Keratinocyte (primary cell): ENCODE data around the gene NAA25. TPM values are rescaled to one million over a fixed set of nuclear protein-coding genes. Genes with fewer than 3 reads are reported as not detected.

Source experiments
- DNase-seq: peaks from one replicate; pipeline ENCODE4 v3.0.0-alpha.2; 2011; ENCODE audit warnings: low read depth, missing footprints, low spot score
- FAIRE-seq: peaks from 2 replicates; lab custom pipeline; 2011; peaks lifted over from hg19 to GRCh38; lab: Jason Lieb, UNC
- H2AFZ ChIP-seq: 2 replicates; pipeline ENCODE4 v1.6.0; 2012; ENCODE audit warnings: low read length, control low read depth, inconsistent platforms; ENCODE audit not compliant: control insufficient read depth
- H3K27ac ChIP-seq: 2 replicates; pipeline ENCODE4 v1.5.1; 2011; ENCODE audit warnings: low read length; ENCODE audit not compliant: control insufficient read depth, insufficient read depth
- H3K27me3 ChIP-seq: 3 replicates; pipeline ENCODE4 v1.6.0; 2011; ENCODE audit warnings: low read length; ENCODE audit not compliant: control insufficient read depth, insufficient read depth; ENCODE audit errors: extremely low read depth
- H3K36me3 ChIP-seq, 2 experiments: 2 replicates in 1 of 2; 3 replicates in 1 of 2; pipeline ENCODE4 v1.5.1; 2011; ENCODE audit warnings: low read length in 2 of 2, mild to moderate bottlenecking in 1 of 2; ENCODE audit not compliant: control insufficient read depth in 2 of 2, insufficient read depth in 2 of 2; ENCODE audit errors: extremely low read depth in 1 of 2
- H3K4me1 ChIP-seq: 3 replicates; pipeline ENCODE4 v1.5.1; 2011; ENCODE audit warnings: low read length; ENCODE audit not compliant: control insufficient read depth, insufficient read depth; ENCODE audit errors: extremely low read depth
- H3K4me2 ChIP-seq: 3 replicates; pipeline ENCODE4 v1.6.0; 2011; ENCODE audit warnings: low read depth, low read length; ENCODE audit not compliant: control insufficient read depth, insufficient read depth; ENCODE audit errors: extremely low read depth
- H3K4me3 ChIP-seq, 3 experiments: fragments of 200-600 bp in 1 of 3; sonication (generic) in 1 of 3; 2 replicates in 2 of 3; 3 replicates in 1 of 3; pipeline ENCODE4 v1.5.1; 2011 to 2016; ENCODE audit warnings: low read length in 3 of 3, mild to moderate bottlenecking in 3 of 3, control low read depth in 2 of 3, inconsistent platforms in 1 of 3, low read depth in 1 of 3, mixed read lengths in 1 of 3, mixed run types in 1 of 3, moderate library complexity in 1 of 3; ENCODE audit not compliant: control insufficient read depth in 2 of 3, insufficient read depth in 2 of 3; ENCODE audit errors: extremely low read depth in 1 of 3
- H3K79me2 ChIP-seq: 2 replicates; pipeline ENCODE4 v1.6.0; 2012; ENCODE audit warnings: low read length; ENCODE audit not compliant: control insufficient read depth, insufficient read depth
- H3K9ac ChIP-seq: 3 replicates; pipeline ENCODE4 v1.6.0; 2011; ENCODE audit warnings: low read length; ENCODE audit not compliant: control insufficient read depth, insufficient read depth; ENCODE audit errors: extremely low read depth
- H3K9me1 ChIP-seq: 3 replicates; pipeline ENCODE4 v1.6.0; 2011; ENCODE audit warnings: low read length; ENCODE audit not compliant: control insufficient read depth, insufficient read depth; ENCODE audit errors: extremely low read depth
- H3K9me3 ChIP-seq: 2 replicates; pipeline ENCODE4 v1.5.1; 2012; ENCODE audit warnings: low read depth, low read length; ENCODE audit not compliant: control insufficient read depth
- H4K20me1 ChIP-seq: 3 replicates; pipeline ENCODE4 v1.6.0; 2011; ENCODE audit warnings: low read length; ENCODE audit not compliant: control insufficient read depth, insufficient read depth; ENCODE audit errors: extremely low read depth
- EZH2 ChIP-seq: IDR thresholded peaks from one replicate; pipeline ENCODE4 v1.6.1; 2012; ENCODE audit warnings: inconsistent platforms, mild to moderate bottlenecking, low read length, moderate library complexity
- dilution Hi-C: fragments of 300-500 bp; cut with MboI; formaldehyde crosslinking; loops from one replicate; pipeline ENCODE4 v1.7.0; 2020; ENCODE audit warnings: low sequenced_read_pairs; ENCODE audit not compliant: extremely low pct_ligation_motif_present
- polyA plus RNA-seq, 5 experiments: library from polyadenylated mRNA; depleted of rRNA in 3 of 5; stranded (reverse) in 3 of 5; stranded (forward) in 1 of 5; unstranded in 1 of 5; fragments of >200 nt; gene quantifications; 1 replicate in 1 of 5; 2 replicates in 3 of 5; 3 replicates in 1 of 5; pipeline versions ENCODE4 v1.2.1 to v1.2.3, GENCODE V29; 2011 to 2012; ENCODE audit warnings: missing spikeins in 2 of 5, low read depth in 1 of 5, low replicate concordance in 1 of 5
- TF ChIP-seq, protein P1 (sequence below), 3 experiments: IDR thresholded peaks in 1 of 3; conservative IDR thresholded peaks in 1 of 3; optimal IDR thresholded peaks in 1 of 3; 2 replicates in 2 of 3; 3 replicates in 1 of 3; pipeline versions ENCODE3 to v1.5.1; 2011; ENCODE audit warnings: low read length in 3 of 3, mild to moderate bottlenecking in 3 of 3, moderate library complexity in 2 of 3, control low read depth in 1 of 3, inconsistent platforms in 1 of 3; ENCODE audit not compliant: insufficient read depth in 2 of 3; ENCODE audit errors: extremely low read depth in 1 of 3

Gene NAA25
- polyA plus RNA-seq, 1 donor (not counting 4 experiments of a cell fraction or from before 2014, with no cell fraction given), result 26.1 TPM

DNA sequence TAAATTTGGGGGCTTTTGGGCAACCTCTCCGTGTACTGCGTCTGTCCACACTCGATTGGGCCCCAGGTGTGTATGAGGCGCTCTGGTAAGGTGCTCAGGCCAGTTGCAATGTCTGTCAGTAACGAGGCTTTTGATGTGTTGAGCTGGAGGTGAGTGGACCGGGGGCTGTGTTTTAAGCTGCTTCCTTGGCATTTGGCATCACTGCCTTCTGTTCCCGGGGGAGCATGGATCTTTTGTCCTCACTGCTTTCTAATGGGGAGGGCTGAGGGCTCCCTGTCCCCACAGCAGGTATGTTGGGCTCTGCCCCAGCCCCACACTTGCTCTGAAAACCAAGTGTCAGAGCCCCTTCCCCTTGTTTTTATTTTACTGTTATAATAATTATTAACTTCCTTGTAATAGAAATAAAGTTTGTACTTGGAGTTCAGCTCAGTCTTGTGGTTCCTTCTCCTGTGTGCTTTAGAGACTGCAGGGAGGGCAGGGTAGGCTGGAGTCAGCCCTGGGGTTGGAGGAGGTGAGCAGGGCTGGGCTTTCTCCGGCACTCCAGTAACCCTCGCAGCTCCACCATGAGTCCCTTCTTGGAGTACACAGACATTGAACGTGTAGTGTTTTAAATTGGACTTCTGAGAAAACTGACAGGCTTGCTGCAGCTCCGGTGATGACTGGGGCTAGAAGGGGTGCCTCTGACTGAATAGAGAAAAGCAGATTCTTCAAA is 44.8 kb upstream of the NAA25 start:
- no peak overlapping the region for H3K9ac ChIP-seq
- no peak overlapping the region for H2AFZ ChIP-seq
- TF ChIP-seq EZH2, result no peak
- TF ChIP-seq, protein P1, sequence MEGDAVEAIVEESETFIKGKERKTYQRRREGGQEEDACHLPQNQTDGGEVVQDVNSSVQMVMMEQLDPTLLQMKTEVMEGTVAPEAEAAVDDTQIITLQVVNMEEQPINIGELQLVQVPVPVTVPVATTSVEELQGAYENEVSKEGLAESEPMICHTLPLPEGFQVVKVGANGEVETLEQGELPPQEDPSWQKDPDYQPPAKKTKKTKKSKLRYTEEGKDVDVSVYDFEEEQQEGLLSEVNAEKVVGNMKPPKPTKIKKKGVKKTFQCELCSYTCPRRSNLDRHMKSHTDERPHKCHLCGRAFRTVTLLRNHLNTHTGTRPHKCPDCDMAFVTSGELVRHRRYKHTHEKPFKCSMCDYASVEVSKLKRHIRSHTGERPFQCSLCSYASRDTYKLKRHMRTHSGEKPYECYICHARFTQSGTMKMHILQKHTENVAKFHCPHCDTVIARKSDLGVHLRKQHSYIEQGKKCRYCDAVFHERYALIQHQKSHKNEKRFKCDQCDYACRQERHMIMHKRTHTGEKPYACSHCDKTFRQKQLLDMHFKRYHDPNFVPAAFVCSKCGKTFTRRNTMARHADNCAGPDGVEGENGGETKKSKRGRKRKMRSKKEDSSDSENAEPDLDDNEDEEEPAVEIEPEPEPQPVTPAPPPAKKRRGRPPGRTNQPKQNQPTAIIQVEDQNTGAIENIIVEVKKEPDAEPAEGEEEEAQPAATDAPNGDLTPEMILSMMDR (optimal IDR thresholded peaks at IDR 0.05 in 1 of 3, IDR thresholded peaks at IDR 0.05 in 1 of 3, conservative IDR thresholded peaks at IDR 0.05 in 1 of 3; ENCODE audit: extremely low read depth in 1 of 3, insufficient read depth in 2 of 3, low read length in 3 of 3), result no peak
- H3K9me1 ChIP-seq, result no peaks in the 10 kb centered on the region
- DNase-seq (no peak), FAIRE-seq (no peak)
- dilution Hi-C loops, result no loop called here
- H3K4me3 ChIP-seq, result no peak overlapping the region
- no peak overlapping the region for H3K27ac ChIP-seq
- H3K79me2 ChIP-seq, result no peaks in the 10 kb centered on the region
- H3K9me3 ChIP-seq, result no peaks in the 10 kb centered on the region
- no peaks in the 10 kb centered on the region for H4K20me1 ChIP-seq
- peaks cover 4% of the 10 kb centered on the region for H3K4me1 ChIP-seq
- H3K27me3 ChIP-seq, result no peaks in the 10 kb centered on the region
- H3K4me2 ChIP-seq, result no peak overlapping the region
- peaks cover 19 to 37% of the 10 kb centered on the region in 2 experiments for H3K36me3 ChIP-seq

DNA sequence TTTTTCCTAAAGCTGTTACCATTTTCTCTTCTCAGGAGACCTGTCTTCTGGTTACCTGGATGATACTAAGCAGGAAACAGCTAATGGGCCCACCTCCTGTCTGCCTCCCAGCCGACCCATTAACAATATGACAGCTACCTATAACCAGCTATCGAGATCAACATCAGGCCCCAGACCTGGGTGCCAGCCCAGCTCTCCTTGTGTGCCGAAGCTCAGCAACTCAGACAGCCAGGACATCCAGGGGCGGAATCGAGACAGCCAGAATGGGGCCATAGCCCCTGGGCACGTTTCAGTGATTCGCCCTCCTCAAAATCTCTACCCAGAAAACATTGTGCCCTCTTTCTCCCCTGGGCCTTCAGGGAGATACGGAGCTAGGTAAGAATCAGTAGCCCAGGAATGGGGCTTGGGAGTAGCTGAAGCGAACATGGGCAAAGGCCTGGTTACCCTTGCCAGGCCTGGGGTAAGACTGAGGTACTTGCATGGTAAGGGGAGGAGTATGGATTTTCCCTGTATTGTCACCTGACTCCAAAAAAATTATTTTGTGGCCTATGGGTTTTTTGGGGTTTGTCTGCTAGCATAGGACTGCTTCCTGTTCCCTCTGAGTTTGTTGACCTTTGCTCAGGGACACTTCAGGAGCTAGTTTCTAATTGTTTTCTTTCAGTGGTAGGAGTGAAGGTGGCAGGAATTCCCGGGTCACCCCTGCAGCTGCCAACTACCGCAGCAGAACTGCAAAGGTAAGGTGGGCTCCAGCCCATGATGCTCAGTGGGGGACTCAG is 43.4 kb upstream of the NAA25 start:
- no peak for DNase-seq
- Histone ChIP-seq H4K20me1 (no peaks in the 10 kb centered on the region), H3K9me3 (no peaks in the 10 kb centered on the region), H3K9ac (no peak overlapping the region), H3K27me3 (no peaks in the 10 kb centered on the region), H3K4me2 (no peak overlapping the region), H3K79me2 (no peaks in the 10 kb centered on the region), H3K4me3 (no peak overlapping the region), H3K27ac (no peak overlapping the region), H3K4me1 (peaks cover 10% of the 10 kb centered on the region), H2AFZ (no peak overlapping the region), H3K9me1 (peaks cover 2% of the 10 kb centered on the region), H3K36me3 (peaks cover 19 to 40% of the 10 kb centered on the region in 2 experiments)
- TF ChIP-seq, protein P1 (optimal IDR thresholded peaks at IDR 0.05 in 1 of 3, IDR thresholded peaks at IDR 0.05 in 1 of 3, conservative IDR thresholded peaks at IDR 0.05 in 1 of 3; ENCODE audit: extremely low read depth in 1 of 3, insufficient read depth in 2 of 3, low read length in 3 of 3), result no peak
- TF ChIP-seq EZH2, result no peak
- dilution Hi-C loops, result no loop called here
- no peak for FAIRE-seq
